ENCODE results near the gene LRP5.

The LRP5 gene

DNA sequence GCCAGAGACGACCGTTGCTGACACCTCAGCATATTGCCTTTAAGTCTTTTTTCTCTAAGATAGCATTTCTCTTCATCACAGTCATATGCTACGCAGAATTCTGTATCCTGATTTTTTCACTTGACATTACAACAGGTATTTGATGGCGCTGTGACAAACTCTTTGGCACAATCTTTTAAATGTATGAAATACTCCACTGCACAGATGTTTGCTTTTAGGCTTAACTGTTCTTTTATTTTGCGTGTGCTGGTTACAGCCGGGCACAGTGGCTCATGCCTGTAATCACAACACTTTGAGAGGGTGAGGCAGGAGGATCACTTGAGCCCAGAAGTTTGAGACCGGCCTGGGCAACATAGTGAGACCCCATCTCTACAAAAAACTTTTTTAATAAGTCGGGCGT lies 96.1 kb downstream of the LRP5 start:
- DNase-seq (ENCODE audit: low read depth) = no peak
- H3K4me3 ChIP-seq (ENCODE audit: low read depth, low read length) = no peak overlapping the region
- TF ChIP-seq MYC (IDR thresholded peaks at IDR 0.05; ENCODE audit: low read depth, low read length) (no peak), POLR2A (IDR thresholded peaks at IDR 0.05; ENCODE audit: extremely low read depth, insufficient read length) (no peak)
- TF ChIP-seq, protein P1, sequence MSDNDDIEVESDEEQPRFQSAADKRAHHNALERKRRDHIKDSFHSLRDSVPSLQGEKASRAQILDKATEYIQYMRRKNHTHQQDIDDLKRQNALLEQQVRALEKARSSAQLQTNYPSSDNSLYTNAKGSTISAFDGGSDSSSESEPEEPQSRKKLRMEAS (IDR thresholded peaks at IDR 0.05; ENCODE audit: low read depth, low read length) = no peak
- TF ChIP-seq, protein P2, sequence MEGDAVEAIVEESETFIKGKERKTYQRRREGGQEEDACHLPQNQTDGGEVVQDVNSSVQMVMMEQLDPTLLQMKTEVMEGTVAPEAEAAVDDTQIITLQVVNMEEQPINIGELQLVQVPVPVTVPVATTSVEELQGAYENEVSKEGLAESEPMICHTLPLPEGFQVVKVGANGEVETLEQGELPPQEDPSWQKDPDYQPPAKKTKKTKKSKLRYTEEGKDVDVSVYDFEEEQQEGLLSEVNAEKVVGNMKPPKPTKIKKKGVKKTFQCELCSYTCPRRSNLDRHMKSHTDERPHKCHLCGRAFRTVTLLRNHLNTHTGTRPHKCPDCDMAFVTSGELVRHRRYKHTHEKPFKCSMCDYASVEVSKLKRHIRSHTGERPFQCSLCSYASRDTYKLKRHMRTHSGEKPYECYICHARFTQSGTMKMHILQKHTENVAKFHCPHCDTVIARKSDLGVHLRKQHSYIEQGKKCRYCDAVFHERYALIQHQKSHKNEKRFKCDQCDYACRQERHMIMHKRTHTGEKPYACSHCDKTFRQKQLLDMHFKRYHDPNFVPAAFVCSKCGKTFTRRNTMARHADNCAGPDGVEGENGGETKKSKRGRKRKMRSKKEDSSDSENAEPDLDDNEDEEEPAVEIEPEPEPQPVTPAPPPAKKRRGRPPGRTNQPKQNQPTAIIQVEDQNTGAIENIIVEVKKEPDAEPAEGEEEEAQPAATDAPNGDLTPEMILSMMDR (IDR thresholded peaks at IDR 0.05; ENCODE audit: low read depth, low read length) = no peak

DNA sequence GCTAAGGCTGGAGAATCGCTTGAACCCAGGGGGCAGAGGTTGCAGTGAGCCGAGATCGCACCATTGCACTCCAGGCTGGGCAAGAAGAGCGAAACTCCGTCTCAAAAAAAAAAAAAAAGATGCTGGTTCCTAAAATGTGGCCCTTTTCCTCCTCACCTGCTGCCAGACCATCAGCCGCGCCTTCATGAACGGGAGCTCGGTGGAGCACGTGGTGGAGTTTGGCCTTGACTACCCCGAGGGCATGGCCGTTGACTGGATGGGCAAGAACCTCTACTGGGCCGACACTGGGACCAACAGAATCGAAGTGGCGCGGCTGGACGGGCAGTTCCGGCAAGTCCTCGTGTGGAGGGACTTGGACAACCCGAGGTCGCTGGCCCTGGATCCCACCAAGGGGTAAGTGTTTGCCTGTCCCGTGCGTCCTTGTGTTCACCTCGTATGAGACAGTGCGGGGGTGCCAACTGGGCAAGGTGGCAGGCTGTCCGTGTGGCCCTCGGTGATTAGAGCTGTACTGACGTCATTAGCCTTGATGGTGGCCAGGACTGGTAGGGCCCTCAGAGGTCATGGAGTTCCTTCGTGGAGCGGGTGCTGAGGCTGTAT lies 97.5 kb downstream of the LRP5 start:
- no peak for DNase-seq (ENCODE audit: low read depth)
- no peak overlapping the region for H3K4me3 ChIP-seq (ENCODE audit: low read depth, low read length)
- TF ChIP-seq POLR2A (IDR thresholded peaks at IDR 0.05; ENCODE audit: extremely low read depth, insufficient read length) (no peak), MYC (IDR thresholded peaks at IDR 0.05; ENCODE audit: low read depth, low read length) (no peak)
- TF ChIP-seq, protein P2 (IDR thresholded peaks at IDR 0.05; ENCODE audit: low read depth, low read length) = no peak
- TF ChIP-seq, protein P1 (IDR thresholded peaks at IDR 0.05; ENCODE audit: low read depth, low read length) = no peak

DNA sequence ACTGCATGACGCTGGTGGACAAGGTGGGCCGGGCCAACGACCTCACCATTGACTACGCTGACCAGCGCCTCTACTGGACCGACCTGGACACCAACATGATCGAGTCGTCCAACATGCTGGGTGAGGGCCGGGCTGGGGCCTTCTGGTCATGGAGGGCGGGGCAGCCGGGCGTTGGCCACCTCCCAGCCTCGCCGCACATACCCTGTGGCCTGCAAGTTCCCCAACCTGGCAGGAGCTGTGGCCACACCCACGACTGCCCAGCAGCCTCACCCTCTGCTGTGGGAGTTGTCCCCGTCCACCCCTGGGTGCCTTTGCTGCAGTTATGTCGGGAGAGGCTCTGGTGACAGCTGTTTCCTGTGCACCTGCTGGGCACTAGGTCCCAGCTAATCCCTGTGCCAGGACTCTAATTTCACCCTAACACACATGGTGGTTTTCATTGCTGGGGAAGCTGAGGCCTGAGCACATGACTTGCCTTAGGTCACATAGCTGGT lies 99.2 kb downstream of the LRP5 start:
- TF ChIP-seq POLR2A (IDR thresholded peaks at IDR 0.05; ENCODE audit: extremely low read depth, insufficient read length) (no peak), MYC (IDR thresholded peaks at IDR 0.05; ENCODE audit: low read depth, low read length) (no peak)
- TF ChIP-seq, protein P1 (IDR thresholded peaks at IDR 0.05; ENCODE audit: low read depth, low read length) = no peak
- TF ChIP-seq, protein P2 (IDR thresholded peaks at IDR 0.05; ENCODE audit: low read depth, low read length) = no peak
- no peak overlapping the region for H3K4me3 ChIP-seq (ENCODE audit: low read depth, low read length)
- DNase-seq (ENCODE audit: low read depth) = no peak

DNA sequence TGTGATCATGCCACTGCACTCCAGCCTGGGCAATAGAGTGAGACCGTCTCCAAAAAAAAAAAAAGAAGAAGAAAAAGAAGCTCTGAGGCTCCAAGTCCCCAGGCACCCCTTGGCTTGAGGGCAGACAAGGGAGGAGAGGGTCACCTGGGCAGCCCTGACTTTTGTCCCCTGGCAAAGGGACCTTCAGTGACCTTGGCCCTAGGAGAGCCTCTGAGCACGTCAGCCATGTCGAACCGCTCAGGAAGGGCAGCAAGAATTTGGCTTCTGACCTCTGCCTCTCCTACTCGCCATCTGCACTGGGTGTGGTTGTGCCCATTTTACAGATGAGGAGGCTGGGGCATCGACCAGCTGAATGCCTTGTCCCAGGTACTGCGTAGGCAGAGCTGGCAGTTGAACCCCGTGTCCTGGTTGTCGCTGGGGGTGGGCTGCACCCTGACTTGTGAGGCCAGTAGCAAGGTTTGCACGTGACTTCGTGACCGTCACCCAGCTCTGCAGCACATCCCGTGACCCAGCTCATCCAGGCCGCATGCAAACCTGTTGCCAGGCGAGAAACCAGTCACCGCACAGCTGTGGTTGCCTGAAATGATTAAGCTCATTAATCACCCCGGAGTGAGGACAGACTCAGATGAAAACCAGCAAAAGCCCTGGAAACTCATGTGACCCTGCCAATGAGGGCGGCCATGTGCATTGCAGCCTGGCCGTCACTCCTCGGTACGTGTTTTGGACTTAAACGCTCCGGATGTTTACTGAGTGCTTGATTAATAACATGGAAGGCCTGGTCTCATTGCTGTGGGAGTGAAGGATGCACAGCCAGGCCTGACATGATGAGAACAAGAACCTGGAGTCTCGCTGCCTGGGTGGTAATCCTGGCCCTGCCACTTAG lies 100.4 kb downstream of the LRP5 start:
- DNase-seq (ENCODE audit: low read depth) = no peak
- TF ChIP-seq, protein P1 (IDR thresholded peaks at IDR 0.05; ENCODE audit: low read depth, low read length) = no peak
- TF ChIP-seq MYC (IDR thresholded peaks at IDR 0.05; ENCODE audit: low read depth, low read length) = no peak
- no peak for TF ChIP-seq POLR2A (IDR thresholded peaks at IDR 0.05; ENCODE audit: extremely low read depth, insufficient read length)
- TF ChIP-seq, protein P2 (IDR thresholded peaks at IDR 0.05; ENCODE audit: low read depth, low read length) = no peak
- H3K4me3 ChIP-seq (ENCODE audit: low read depth, low read length) = no peak overlapping the region

DNA sequence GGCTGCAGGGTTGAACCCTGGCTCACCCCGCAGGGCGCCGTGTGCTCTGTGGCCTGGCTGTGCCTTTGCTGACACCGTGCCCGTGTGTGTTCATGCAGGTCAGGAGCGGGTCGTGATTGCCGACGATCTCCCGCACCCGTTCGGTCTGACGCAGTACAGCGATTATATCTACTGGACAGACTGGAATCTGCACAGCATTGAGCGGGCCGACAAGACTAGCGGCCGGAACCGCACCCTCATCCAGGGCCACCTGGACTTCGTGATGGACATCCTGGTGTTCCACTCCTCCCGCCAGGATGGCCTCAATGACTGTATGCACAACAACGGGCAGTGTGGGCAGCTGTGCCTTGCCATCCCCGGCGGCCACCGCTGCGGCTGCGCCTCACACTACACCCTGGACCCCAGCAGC lies 101.2 kb downstream of the LRP5 start:
- TF ChIP-seq, protein P1 (IDR thresholded peaks at IDR 0.05; ENCODE audit: low read depth, low read length) = no peak
- TF ChIP-seq MYC (IDR thresholded peaks at IDR 0.05; ENCODE audit: low read depth, low read length) (no peak), POLR2A (IDR thresholded peaks at IDR 0.05; ENCODE audit: extremely low read depth, insufficient read length) (no peak)
- TF ChIP-seq, protein P2 (IDR thresholded peaks at IDR 0.05; ENCODE audit: low read depth, low read length) = no peak
- no peak overlapping the region for H3K4me3 ChIP-seq (ENCODE audit: low read depth, low read length)
- DNase-seq (ENCODE audit: low read depth) = no peak
